DOHH2 (cell line): ENCODE results near the gene ADGRL2.

Experiments
- EZH2phosphoT487 ChIP-seq: fragments of 200-600 bp; sonication (generic); IDR thresholded peaks from 2 replicates; pipeline ENCODE4 v1.6.1; 2017; ENCODE audit warnings: borderline replicate concordance, mild to moderate bottlenecking, antibody characterized with exemption, low read length, moderate library complexity, mixed read lengths
- TF ChIP-seq, protein P1 (sequence below): fragments of 200-600 bp; sonication (generic); IDR thresholded peaks from one replicate; pipeline ENCODE4 v1.5.1; 2014; ENCODE audit warnings: antibody characterized with exemption, mild to moderate bottlenecking, low read depth, low read length; ENCODE audit not compliant: poor library complexity, severe bottlenecking

DNA sequence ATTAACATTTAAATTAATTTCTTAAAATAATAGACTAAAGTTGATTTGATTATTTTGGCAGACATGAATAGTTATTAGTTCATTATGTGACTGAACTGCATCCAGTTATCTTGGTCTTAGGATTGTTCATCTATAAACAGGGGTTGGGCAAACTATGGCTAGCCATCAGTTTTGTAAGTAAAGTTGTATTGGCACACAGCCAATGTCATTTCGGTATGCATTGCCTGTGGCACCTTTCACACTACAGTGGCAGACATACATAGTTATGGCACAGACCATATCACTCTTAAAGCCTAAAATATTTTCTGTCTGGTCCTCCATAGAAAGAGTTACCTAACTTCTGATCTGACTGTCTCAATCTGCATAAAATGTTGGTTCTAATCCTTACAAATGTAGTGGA is 27.2 kb downstream of the ADGRL2 start:
- TF ChIP-seq, protein P1, sequence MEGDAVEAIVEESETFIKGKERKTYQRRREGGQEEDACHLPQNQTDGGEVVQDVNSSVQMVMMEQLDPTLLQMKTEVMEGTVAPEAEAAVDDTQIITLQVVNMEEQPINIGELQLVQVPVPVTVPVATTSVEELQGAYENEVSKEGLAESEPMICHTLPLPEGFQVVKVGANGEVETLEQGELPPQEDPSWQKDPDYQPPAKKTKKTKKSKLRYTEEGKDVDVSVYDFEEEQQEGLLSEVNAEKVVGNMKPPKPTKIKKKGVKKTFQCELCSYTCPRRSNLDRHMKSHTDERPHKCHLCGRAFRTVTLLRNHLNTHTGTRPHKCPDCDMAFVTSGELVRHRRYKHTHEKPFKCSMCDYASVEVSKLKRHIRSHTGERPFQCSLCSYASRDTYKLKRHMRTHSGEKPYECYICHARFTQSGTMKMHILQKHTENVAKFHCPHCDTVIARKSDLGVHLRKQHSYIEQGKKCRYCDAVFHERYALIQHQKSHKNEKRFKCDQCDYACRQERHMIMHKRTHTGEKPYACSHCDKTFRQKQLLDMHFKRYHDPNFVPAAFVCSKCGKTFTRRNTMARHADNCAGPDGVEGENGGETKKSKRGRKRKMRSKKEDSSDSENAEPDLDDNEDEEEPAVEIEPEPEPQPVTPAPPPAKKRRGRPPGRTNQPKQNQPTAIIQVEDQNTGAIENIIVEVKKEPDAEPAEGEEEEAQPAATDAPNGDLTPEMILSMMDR, result no peak
- no peak for TF ChIP-seq EZH2phosphoT487
